ENCODE results near the gene TRABD2B. TPM values are rescaled to one million over a fixed set of nuclear protein-coding genes. Genes with fewer than 3 reads are reported as not detected.

The TRABD2B gene
- total and polyA plus RNA-seq, 2 experiments from 2014 or later: 1.6 to 2.0 TPM

DNA sequence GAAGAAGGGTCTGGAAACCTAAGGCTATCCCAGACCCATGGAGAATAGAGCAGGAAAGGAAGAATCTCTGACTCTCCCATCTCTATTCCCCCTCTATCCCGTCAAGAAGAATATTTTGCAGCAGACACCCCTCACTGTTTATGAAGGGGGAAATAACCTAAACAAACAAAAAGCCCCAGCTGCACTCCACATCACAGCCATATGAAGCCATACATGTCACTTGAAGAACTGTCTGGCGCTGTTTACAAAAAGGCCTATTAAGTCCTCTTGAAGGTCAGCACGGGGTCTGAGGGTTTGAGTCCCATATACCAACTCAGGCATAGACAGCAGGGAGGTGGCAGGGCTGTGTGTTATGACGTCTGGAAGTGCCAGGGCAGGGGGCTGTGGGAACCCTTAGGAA lies 31.4 kb downstream of the TRABD2B start:
- no peaks in the 10 kb centered on the region; the same call in 1 of the 2 replicates for H4K20me1 ChIP-seq (replicated peaks; ENCODE audit: insufficient read depth)
- H3K27ac Mint-ChIP-seq: no peak overlapping the region
- TF ChIP-seq STAT1 (IDR thresholded peaks at IDR 0.05; ENCODE audit: unreplicated experiment) (no peak), CREB1 (CRISPR knock-in tag; IDR thresholded peaks at IDR 0.05; ENCODE audit: low read depth) (no peak), EZH2phosphoT487 (IDR thresholded peaks at IDR 0.05; ENCODE audit: unreplicated experiment) (no peak), EZH2 (IDR thresholded peaks at IDR 0.05; ENCODE audit: low read depth, unreplicated experiment) (no peak), NANOG (IDR thresholded peaks at IDR 0.05; ENCODE audit: borderline replicate concordance) (no peak), ZNF114 (CRISPR knock-in tag; IDR thresholded peaks at IDR 0.05) (no peak), ZNF331 (CRISPR knock-in tag; IDR thresholded peaks at IDR 0.05; ENCODE audit: low read depth) (no peak), JUNB (IDR thresholded peaks at IDR 0.05; ENCODE audit: unreplicated experiment) (no peak), POLR2AphosphoS5 (IDR thresholded peaks at IDR 0.05; ENCODE audit: low read depth) (no peak)
- TF ChIP-seq, protein P1, sequence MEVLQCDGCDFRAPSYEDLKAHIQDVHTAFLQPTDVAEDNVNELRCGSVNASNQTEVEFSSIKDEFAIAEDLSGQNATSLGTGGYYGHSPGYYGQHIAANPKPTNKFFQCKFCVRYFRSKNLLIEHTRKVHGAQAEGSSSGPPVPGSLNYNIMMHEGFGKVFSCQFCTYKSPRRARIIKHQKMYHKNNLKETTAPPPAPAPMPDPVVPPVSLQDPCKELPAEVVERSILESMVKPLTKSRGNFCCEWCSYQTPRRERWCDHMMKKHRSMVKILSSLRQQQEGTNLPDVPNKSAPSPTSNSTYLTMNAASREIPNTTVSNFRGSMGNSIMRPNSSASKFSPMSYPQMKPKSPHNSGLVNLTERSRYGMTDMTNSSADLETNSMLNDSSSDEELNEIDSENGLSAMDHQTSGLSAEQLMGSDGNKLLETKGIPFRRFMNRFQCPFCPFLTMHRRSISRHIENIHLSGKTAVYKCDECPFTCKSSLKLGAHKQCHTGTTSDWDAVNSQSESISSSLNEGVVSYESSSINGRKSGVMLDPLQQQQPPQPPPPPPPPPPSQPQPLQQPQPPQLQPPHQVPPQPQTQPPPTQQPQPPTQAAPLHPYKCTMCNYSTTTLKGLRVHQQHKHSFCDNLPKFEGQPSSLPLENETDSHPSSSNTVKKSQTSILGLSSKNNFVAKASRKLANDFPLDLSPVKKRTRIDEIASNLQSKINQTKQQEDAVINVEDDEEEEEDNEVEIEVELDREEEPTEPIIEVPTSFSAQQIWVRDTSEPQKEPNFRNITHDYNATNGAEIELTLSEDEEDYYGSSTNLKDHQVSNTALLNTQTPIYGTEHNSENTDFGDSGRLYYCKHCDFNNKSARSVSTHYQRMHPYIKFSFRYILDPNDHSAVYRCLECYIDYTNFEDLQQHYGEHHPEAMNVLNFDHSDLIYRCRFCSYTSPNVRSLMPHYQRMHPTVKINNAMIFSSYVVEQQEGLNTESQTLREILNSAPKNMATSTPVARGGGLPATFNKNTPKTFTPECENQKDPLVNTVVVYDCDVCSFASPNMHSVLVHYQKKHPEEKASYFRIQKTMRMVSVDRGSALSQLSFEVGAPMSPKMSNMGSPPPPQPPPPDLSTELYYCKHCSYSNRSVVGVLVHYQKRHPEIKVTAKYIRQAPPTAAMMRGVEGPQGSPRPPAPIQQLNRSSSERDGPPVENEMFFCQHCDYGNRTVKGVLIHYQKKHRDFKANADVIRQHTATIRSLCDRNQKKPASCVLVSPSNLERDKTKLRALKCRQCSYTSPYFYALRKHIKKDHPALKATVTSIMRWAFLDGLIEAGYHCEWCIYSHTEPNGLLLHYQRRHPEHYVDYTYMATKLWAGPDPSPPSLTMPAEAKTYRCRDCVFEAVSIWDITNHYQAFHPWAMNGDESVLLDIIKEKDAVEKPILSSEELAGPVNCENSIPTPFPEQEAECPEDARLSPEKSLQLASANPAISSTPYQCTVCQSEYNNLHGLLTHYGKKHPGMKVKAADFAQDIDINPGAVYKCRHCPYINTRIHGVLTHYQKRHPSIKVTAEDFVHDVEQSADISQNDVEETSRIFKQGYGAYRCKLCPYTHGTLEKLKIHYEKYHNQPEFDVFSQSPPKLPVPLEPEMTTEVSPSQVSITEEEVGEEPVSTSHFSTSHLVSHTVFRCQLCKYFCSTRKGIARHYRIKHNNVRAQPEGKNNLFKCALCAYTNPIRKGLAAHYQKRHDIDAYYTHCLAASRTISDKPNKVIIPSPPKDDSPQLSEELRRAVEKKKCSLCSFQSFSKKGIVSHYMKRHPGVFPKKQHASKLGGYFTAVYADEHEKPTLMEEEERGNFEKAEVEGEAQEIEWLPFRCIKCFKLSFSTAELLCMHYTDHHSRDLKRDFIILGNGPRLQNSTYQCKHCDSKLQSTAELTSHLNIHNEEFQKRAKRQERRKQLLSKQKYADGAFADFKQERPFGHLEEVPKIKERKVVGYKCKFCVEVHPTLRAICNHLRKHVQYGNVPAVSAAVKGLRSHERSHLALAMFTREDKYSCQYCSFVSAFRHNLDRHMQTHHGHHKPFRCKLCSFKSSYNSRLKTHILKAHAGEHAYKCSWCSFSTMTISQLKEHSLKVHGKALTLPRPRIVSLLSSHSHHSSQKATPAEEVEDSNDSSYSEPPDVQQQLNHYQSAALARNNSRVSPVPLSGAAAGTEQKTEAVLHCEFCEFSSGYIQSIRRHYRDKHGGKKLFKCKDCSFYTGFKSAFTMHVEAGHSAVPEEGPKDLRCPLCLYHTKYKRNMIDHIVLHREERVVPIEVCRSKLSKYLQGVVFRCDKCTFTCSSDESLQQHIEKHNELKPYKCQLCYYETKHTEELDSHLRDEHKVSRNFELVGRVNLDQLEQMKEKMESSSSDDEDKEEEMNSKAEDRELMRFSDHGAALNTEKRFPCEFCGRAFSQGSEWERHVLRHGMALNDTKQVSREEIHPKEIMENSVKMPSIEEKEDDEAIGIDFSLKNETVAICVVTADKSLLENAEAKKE (CRISPR knock-in tag; IDR thresholded peaks at IDR 0.05): no peak
- TF ChIP-seq, protein P2, sequence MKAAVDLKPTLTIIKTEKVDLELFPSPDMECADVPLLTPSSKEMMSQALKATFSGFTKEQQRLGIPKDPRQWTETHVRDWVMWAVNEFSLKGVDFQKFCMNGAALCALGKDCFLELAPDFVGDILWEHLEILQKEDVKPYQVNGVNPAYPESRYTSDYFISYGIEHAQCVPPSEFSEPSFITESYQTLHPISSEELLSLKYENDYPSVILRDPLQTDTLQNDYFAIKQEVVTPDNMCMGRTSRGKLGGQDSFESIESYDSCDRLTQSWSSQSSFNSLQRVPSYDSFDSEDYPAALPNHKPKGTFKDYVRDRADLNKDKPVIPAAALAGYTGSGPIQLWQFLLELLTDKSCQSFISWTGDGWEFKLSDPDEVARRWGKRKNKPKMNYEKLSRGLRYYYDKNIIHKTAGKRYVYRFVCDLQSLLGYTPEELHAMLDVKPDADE (IDR thresholded peaks at IDR 0.05): no peak
- TF ChIP-seq, protein P3, sequence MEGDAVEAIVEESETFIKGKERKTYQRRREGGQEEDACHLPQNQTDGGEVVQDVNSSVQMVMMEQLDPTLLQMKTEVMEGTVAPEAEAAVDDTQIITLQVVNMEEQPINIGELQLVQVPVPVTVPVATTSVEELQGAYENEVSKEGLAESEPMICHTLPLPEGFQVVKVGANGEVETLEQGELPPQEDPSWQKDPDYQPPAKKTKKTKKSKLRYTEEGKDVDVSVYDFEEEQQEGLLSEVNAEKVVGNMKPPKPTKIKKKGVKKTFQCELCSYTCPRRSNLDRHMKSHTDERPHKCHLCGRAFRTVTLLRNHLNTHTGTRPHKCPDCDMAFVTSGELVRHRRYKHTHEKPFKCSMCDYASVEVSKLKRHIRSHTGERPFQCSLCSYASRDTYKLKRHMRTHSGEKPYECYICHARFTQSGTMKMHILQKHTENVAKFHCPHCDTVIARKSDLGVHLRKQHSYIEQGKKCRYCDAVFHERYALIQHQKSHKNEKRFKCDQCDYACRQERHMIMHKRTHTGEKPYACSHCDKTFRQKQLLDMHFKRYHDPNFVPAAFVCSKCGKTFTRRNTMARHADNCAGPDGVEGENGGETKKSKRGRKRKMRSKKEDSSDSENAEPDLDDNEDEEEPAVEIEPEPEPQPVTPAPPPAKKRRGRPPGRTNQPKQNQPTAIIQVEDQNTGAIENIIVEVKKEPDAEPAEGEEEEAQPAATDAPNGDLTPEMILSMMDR (conservative IDR thresholded peaks at IDR 0.05; ENCODE audit: low read depth in 2 of 2): no peak
- TF ChIP-seq, protein P4, sequence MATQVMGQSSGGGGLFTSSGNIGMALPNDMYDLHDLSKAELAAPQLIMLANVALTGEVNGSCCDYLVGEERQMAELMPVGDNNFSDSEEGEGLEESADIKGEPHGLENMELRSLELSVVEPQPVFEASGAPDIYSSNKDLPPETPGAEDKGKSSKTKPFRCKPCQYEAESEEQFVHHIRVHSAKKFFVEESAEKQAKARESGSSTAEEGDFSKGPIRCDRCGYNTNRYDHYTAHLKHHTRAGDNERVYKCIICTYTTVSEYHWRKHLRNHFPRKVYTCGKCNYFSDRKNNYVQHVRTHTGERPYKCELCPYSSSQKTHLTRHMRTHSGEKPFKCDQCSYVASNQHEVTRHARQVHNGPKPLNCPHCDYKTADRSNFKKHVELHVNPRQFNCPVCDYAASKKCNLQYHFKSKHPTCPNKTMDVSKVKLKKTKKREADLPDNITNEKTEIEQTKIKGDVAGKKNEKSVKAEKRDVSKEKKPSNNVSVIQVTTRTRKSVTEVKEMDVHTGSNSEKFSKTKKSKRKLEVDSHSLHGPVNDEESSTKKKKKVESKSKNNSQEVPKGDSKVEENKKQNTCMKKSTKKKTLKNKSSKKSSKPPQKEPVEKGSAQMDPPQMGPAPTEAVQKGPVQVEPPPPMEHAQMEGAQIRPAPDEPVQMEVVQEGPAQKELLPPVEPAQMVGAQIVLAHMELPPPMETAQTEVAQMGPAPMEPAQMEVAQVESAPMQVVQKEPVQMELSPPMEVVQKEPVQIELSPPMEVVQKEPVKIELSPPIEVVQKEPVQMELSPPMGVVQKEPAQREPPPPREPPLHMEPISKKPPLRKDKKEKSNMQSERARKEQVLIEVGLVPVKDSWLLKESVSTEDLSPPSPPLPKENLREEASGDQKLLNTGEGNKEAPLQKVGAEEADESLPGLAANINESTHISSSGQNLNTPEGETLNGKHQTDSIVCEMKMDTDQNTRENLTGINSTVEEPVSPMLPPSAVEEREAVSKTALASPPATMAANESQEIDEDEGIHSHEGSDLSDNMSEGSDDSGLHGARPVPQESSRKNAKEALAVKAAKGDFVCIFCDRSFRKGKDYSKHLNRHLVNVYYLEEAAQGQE (IDR thresholded peaks at IDR 0.05; ENCODE audit: unreplicated experiment): no peak
- H3K36me3 Mint-ChIP-seq (ENCODE audit: low read depth): no peaks in the 10 kb centered on the region
- ATAC-seq (no peak), DNase-seq (ENCODE audit: low spot score) (no peak)
- H3K9me3 Mint-ChIP-seq: peaks cover 8% of the 10 kb centered on the region; the same call in 2 of the 3 replicates
- no peak overlapping the region for H2AFZ ChIP-seq
- H3F3A ChIP-seq (replicated peaks; ENCODE audit: low read depth): no peaks in the 10 kb centered on the region
- H3K9me2 ChIP-seq (ENCODE audit: insufficient read depth): no peaks in the 10 kb centered on the region
- no peaks in the 10 kb centered on the region for H3K36me3 ChIP-seq (ENCODE audit: insufficient read depth)
- no peak overlapping the region for H3K27ac ChIP-seq (ENCODE audit: low read depth)
- H3K4me1 ChIP-seq (ENCODE audit: insufficient read depth): no peaks in the 10 kb centered on the region
- no peak overlapping the region for H3K4me3 ChIP-seq
- H3K27me3 ChIP-seq (ENCODE audit: insufficient read depth): no peaks in the 10 kb centered on the region
- no peak overlapping the region for H3K4me3 Mint-ChIP-seq
- H3K4me2 ChIP-seq: no peak overlapping the region
- peaks cover 2% of the 10 kb centered on the region for H3K27me3 Mint-ChIP-seq (ENCODE audit: insufficient read depth, low read depth, poor library complexity)
- H3K4me1 Mint-ChIP-seq: peaks cover 31% of the 10 kb centered on the region
- no peaks in the 10 kb centered on the region; the same call in 1 of the 2 replicates for H3K79me2 ChIP-seq (replicated peaks; ENCODE audit: insufficient read depth)
